NCI-H1694 (cell line): ENCODE measurements around the gene TCEANC2.
"Not testable (repeated sequence)": the region's sequence is repeated elsewhere in the genome, so short reads cannot be mapped to it uniquely, and the experiment has no call there.

ENCODE experiments used
- DNase-seq: peaks from one replicate; lab custom pipeline; 2025; lab: John Stamatoyannopoulos, UW

TCEANC2 gene

DNA sequence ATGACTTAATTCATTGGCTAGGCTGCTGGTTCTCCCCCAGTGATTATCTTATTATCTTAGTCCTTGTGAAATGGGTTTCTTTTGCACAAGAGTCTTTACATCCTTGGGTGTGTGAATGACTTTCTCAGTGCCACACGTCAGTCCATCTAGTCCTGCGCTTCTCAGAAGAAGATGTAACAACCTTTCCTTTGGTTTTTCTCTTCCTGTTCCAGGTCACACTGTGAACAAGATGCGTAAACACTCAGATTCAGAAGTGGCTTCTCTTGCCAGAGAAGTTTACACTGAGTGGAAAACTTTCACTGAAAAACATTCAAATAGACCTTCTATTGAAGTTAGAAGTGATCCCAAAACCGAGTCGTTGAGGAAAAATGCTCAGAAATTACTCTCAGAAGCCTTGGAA, 35.0 kb downstream of the TCEANC2 start:
- DNase-seq, result no peak

DNA sequence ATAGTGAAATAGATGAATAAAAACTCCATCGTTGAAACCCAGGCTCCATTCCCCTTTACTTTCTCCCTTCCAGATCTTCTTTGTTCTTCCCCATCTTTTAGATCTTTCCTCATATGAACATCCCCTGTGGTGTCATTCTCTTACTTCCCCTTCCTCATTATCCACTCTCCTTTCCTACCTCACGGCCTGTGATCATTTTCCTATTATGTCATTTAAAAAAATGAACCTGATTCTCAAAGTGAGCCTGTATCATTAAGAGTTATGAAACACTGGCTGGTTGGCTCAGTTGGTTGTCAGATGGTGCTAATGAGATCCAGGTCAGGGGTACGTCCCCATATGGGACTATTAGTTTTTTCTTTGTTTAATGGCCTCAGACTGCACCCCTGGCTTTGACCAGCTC, 38.3 kb downstream of the TCEANC2 start:
- no peak for DNase-seq

DNA sequence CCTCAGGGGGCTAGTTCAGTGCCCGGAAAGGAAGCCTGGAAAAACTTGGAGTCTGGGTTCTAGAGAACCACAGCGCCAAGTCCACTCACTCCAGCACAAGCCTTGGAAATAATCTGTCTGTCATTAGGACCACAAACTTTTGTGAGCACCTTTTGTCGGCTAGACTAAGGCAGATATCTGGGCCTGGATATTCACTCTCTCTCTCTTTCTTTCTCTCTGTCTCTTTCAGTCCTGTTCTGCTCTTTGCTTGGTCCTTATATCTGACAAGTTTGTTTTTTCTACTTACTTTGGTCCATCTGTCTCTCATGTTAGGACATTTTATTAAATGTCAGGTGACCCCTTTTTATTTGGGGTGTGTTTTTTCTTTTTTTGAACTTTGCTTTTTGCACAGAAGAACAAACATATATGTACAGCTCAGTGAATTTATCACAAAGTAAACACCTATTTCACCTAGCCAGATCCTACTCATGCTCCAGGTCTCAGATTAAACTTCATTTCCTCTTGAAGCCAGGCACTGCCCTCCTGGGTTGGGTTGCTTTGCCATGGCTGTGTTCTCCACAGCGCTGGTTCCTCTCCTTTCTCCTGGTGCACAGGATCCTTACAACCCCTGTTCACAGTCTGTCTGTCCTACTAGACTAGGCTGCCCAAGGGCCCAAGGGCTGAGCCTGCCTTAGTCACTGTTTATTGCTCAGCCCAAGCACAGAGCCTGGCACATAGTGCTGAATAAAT, 40.8 kb downstream of the TCEANC2 start:
- no peak for DNase-seq

DNA sequence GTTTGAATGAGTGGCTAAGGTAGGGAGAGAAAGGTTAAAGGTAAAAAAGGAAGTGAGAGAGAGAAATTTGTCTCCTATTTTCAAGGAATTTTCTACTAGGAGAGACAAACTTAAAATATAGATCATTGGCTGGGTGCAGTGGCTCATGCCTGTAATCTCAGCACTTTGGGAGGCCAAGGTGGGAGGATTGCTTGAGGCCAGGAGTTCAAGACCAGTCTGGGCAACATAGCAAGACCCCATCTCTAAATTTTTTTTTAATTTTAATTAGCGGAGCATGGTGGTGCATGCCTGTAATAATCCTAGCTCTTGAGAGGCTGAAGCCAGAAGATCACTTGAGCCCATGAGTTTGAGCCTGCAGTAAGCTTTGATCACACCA, 41.3 kb downstream of the TCEANC2 start:
- DNase-seq, result not testable (repeated sequence)

DNA sequence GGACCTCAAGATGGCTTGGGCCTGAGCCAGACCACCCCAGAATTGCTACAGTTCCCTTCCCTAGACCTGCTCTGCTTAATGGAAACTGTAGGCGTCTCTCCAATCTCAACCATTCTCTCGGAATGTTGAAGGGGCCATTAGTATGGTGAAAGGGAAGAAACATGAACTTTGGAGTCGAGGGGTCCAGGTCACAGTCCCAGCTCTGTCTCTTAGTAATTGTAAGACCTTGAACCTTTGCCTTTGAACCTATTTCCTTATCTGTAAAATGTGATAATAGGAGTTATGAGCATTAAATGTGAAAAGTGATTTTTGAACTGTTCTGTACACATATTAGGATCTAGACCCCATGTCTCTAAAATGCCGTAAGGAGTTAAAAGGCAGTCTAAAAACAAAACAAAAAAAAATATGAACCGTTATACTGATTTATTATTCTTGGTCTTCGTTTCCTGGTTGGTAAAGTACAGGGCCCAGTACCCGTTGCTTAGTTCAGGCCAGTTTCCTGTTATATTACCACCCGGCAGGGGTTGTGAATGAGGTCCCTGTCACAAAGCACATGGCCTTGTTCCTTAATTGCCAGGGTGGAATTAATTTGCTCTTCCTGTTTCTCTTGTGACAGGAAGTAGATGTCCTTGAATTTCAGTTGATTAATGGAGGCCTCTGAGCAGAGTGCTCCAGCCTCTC, 42.3 kb downstream of the TCEANC2 start:
- DNase-seq, result no peak

DNA sequence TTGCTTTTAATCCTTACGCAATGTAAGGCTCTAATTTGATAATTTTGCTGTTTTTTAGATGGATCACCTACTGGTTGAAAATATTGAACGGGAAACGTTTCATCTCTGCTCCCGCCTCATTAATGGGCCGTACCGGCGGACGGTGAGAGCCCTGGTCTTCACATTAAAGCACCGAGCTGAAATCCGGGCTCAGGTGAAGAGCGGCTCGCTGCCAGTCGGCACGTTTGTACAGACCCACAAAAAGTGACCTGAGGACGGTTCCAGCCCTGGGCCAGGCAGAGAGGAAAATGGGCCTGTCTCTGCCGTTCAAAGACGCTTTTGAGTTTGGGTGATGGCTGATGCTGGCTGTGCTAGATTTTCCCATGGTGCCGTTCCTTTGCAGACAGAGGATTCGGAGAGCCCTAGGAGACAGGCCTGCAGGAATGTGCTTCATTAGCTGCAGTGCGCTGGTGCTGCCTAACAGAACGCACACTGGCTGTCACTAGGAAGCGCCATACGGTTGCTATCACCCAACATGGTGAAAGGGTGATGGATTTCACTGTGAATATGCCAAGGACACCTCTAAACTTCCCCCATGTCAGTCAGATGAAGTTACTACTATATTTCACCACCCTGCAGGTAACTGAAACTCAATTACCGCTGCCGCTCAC, 42.9 kb downstream of the TCEANC2 start:
- DNase-seq, result no peak

DNA sequence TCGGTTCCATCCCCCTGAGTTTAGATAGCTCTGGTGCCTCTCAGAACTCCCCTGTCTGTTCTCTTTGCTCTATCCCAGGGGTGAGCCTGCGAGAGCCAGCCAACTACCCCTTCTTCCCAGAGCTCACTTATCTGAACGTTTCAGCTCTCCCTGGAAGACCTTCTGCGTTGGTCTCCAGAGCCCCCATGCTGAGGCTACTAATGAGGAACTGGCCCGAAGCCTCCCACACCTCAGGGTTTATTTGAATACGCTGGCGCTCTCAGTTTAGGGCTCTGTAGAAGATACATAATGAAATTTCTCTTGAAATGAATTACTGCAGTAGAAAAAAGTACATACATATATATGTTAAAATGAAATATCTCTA, 43.5 kb downstream of the TCEANC2 start:
- no peak for DNase-seq

DNA sequence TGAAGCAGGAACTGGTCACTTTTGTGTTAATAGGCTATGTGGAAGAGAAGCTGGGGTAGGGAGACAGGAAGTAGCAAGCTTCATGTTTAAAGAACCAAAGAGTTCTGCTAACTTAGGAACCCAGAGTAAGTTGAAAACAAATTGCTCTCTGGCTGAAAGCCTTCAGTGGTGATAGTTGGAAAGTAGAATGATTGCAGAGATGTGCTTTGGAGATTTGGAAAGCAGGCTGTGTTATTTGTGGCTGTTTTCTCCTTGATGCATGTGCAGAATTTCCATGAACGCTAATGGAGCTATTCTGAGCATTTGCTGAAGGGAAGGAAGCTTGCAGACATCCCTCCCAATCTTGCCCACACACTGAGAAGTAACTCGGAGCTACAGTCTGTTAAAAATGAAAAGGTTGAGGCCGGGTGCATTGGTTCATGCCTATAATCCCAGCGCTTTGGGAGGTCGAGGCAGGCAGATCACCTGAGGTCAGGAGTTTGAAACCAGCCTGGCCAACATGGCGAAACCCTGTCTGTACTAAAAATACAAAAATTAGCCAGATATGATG, 45.7 kb downstream of the TCEANC2 start:
- DNase-seq, result no peak

DNA sequence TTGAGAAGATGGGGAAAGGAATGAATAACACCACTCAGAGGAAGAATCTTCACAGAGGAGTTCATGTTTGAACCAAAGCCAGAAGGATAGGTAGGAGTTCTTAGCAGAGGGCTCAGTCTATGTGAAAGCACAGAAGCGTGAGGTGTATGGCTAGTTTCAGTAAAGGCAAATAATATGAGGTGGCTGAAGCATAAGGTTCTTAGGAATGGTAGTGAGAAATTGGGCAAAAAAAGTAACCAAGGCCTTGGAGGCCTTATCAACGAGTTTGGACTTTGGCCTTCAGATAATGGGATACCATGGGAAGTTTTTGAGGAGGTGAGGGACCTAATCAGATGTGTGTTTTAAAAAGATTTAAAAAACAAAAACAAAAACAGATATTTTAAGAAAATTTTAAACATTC, 47.1 kb downstream of the TCEANC2 start:
- no peak for DNase-seq

DNA sequence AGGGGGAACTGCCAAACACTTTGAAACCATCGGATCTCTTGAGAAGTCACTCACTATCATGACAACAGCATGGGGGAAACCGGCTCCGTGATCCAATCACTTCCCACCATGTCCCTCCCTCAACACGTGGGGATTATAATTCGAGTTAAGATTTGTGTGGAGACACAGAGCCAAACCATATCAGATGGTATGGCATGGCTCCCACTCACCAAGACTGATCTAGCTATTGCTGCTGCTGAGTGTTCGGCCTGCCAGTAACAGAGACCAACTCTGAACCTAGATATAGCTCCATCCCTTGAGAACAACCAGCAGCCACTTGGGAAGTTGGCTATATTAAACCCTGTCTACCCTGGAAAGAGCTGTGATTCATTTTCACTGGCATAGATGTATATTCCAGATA, 50.0 kb downstream of the TCEANC2 start:
- no peak for DNase-seq

DNA sequence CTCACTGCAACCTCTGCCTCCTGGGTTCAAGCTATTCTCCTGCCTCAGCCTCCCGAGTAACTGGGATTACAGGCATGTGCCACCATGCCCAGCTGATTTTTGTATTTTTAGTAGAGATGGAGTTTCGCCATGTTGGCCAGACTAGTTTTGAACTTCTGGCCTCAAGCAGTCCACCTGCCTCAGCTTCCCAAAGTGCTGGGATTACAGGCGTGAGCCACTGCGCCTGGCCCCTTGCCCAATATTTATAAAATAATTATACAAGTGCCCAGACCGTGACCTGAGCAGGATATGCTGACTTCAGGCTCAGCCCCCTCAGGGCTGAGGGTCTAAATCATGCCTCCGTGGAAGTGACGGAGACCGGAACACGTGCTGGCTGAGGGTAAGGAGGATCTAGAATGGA, 51.2 kb downstream of the TCEANC2 start:
- DNase-seq, result not testable (repeated sequence)

DNA sequence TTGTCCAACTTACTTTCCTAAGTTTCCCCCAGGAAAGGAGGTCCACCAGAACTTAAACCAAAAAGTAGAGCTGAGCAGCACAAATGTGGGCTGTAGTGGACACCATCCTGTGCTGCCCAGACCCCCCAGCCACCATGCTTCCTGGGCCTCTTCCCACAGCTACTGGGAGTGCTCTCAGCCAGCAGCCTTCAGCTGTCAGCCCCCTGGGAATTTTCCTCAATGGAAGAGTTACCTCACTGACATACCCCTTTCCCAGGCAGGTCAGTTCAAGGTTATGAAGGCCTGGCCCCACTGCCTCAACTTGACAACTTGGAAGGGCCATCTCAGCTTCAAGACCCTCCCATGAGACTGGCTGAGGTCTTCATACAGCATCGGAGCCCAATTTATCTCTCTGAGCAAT, 51.7 kb downstream of the TCEANC2 start:
- no peak for DNase-seq

DNA sequence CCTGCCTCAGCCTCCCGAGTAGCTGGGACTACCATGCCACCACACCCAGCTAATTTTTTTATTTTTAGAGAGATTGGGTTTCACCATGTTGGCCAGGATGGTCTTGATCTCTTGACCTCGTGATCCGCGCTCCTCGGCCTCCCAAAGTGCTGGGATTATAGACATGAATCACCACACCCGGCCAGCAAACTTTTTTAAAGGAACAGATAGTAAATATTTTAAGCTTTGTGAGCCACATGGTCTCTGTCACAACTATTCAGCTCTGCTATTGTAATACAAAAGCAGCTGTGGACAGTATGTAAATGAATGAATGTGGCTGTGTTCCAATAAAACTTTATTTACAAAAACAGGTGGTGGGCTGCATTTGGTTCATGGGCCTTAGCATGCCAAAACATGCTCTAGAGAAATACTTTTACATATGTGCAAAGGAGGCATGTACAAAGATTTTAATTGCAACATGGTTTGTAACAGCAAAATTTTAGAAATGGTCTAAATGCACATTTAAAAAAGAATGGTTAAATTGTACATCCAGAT, 52.4 kb downstream of the TCEANC2 start:
- no peak for DNase-seq

DNA sequence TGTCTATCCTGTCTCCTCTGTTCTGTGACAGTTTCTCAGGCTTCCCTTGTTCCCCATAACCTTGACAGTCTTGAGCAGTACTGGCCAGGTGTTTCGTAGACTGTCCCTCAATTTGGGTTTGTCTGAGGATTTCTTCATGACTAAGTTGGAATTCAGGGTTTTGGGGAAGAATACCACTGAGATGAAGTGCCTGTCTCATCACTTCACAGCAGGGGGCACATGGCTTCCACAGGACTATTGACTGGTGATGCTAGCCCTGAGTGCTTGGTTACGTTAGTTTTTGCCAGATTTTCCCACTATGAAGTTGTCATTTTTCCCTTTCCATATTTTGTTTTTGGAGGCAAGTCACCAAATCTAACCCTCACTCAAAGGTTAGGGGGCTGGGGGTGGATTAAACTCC, 53.7 kb downstream of the TCEANC2 start:
- DNase-seq, result no peak

DNA sequence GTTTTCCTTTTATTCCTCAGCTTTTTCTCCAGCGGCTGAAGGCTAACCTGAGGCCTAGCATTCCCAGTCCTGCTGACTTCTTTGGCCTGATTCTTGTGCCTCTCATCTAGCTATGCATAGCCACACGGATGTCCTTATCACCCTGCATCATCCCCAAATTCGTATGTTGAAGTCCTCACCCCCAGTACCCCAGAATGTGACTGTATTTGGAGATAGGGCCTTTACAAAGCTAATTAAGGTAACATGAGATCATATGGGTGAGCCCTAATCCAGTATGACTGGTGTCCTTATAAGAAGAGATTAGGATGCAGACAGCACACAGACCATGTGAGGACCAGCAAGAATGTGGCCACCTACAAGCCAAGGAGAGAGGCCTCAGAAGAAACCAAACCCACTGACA, 54.7 kb downstream of the TCEANC2 start:
- DNase-seq, result no peak

DNA sequence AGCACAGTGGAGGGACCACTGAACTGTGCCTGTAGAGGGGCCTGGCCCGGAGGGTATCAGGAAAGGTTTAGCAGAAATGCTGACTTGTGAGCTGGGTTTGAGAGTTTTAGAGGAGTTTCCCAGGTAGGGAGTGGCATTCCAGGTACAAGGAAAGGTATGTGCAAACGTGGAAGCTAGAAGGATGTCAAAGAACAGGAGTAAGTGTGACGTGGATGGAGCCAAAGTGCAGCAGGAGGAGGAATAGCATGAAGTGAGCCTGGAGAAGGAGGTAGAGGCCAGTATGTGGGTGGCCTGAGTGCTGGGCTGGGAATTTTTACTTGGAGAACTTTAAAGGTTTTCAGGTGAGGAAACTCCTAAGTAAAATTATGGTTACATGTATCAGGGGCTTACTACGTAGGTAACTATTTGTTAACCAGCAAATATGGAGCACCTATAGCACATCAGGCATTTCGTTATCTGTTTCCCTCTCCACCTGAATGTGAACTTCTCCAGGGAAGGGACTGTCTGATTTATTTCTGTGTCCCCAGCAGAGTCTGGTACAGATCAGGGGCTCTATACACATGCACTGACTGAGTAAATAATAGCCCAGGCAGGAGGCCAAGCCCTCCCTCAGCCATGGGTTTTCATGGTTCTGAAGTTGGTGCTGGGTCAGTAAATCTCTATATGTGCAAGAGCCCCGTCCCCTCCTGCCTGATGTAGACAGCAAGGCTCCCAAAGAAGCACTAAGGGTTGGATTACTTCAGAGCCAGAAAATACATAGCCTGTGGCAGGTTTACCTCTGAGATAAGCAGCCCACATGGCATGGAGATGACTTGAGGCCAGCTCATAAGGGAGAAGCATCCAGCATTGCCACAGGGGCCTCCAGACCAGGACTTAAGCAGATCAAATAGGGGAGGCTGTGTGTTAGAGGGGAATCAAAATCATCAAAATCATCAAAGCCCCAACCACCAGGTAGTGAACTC, 56.0 kb downstream of the TCEANC2 start:
- DNase-seq, result no peak

DNA sequence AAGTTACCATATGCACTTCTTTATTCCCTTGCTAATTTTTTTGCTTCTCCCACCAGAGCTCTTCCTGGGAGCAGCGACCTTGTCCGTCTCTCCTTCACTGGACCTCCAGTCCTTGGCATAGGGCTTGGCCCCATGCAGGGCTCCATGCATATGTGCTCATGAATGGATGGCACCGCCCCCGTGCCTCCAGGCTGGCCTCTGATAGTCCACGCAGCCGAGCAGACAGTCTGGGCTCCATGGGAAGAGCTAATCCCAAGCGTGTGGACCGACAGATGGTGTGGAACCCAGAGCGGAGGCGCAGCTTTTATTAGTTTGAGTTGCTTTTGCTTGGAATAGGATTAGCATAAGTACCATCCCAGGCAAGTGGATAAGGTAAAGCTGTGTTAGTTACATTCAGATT, 57.6 kb downstream of the TCEANC2 start:
- peak; percentile 86 for DNase-seq

DNA sequence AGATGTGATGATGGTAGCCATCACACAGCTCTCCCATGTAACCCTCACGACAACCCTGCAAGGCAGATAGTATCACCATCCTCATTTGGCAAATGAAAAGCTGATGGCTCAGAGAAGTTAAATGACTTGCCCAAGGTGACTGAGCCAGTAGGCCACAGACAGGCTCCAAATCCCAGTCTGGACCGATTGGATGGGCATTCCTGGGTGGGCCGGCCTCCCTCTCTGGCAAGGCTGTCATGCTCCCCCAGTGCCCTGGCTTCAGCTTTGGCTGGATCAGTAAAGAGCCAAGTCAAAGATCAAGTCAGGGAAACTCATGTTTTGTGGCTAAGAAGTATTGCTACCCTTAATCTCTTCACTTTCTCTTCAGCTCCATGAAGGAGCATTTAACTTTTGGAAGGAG, 58.2 kb downstream of the TCEANC2 start:
- no peak for DNase-seq

DNA sequence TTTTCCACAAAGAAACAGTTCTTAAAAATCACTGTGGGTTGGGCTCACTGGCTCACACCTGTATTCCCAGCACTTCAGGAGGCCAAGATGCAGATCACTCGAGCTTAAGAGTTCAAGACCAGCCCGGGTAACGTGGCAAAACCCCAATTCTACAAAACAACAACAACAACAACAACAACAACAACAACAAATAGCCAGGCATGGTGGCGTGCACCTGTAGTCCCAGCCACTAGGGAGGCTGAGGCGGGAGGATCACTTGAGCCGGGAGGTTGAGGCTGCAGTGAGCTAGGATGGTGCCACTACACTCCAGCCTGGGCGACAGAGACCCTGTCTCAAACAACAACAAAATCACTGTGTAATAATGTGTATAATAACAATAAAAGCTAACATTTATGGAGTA, 58.6 kb downstream of the TCEANC2 start:
- DNase-seq, result no peak

DNA sequence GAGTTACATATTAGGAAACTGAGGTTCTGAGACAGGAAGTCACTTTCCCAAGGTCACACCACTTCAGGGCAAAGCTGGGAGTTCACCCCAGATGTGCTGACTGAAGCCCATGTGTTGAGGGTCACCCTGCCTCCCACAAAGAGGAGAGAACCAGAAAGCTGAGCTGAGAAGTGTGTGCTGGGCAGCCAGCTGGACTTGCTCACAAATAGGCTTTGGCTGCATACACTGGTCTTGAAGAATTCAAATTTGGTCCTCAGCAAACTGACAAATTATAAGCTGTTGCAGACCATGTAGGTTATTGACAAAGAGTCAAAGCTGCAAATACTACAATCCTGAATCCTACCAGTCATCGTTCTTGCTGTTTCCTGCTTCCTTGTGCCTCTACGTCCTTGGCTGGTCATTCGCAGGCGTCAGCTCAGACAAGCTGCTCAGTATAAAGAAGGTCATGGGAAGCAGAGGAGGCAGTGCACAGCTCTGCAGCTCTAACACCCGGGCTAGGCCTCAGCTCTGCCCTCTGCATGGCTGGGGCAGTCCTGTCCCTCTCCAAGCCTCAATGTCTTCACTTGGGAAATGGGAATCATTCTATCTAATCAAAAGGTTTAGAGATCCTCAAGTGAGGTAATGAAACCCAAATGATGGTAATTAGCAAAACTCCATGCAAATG, 59.4 kb downstream of the TCEANC2 start:
- no peak for DNase-seq

DNA sequence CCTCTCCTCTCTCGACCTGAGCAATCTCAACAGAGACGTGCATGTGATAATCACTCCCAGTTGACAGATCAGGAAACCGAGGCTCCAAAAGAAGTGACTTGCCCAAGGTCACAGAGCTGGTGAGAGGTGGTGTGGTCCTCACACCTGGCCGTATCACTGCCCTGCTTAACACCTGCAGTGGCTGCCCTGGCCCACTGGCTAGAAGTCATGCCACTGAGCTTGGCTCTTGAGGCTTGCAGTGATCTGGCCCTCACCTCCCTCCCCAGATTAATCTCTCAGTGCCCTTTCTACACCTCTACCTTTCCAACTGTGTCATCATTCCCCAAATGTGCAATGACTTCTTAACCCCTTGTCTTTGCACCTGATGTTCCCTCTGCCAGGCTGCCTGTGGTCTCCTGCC, 60.6 kb downstream of the TCEANC2 start:
- DNase-seq, result no peak
